Activated CD8-positive, alpha-beta T cell treated with anti-CD3 and anti-CD28 coated beads, Interleukin-2, amount 10 ng/mL, durations not matched to agents 7 days and 5 days (primary cell): Measurements from ENCODE around the gene CACNA2D3. TPM values are rescaled to one million over a fixed set of nuclear protein-coding genes. Genes with fewer than 3 reads are reported as not detected.

Experiments used
- ATAC-seq: fragments of 150-1000 bp; cut with Tn5 transposase; one replicate; pipeline ENCODE4 v1.10.0; 2021; ENCODE audit warnings: moderate library complexity
- CTCF ChIA-PET: fragments of 350-600 bp; sonication (Branson Sonifier 250); formaldehyde crosslinking; loops from one replicate; lab custom pipeline; 2021; ENCODE audit warnings: antibody characterized with exemption; lab: Charles Lee
- POLR2A ChIA-PET: fragments of 350-600 bp; sonication (Branson Sonifier 250); formaldehyde crosslinking; loops from one replicate; lab custom pipeline; 2021; ENCODE audit warnings: antibody characterized with exemption; lab: Charles Lee
- DNase-seq: peaks from one replicate; pipeline ENCODE4 v3.0.0-alpha.2; 2020
- H3K27ac Mint-ChIP-seq: one replicate; pipeline ENCODE4 v1.8.0; 2021; ENCODE audit warnings: mild to moderate bottlenecking, mixed read lengths
- H3K27me3 Mint-ChIP-seq: one replicate; pipeline ENCODE4 v1.8.0; 2021; ENCODE audit warnings: low read depth, mixed read lengths
- H3K36me3 Mint-ChIP-seq: one replicate; pipeline ENCODE4 v1.8.0; 2021; ENCODE audit warnings: low read depth, mixed read lengths
- H3K4me1 Mint-ChIP-seq: one replicate; pipeline ENCODE4 v1.8.0; 2021; ENCODE audit warnings: low read depth, mixed read lengths
- H3K4me3 Mint-ChIP-seq: one replicate; pipeline ENCODE4 v1.8.0; 2021; ENCODE audit warnings: mild to moderate bottlenecking, mixed read lengths
- H3K9me3 Mint-ChIP-seq: one replicate; pipeline ENCODE4 v1.8.0; 2022; ENCODE audit warnings: mixed read lengths; ENCODE audit not compliant: insufficient read depth
- total RNA-seq, 2 experiments: library from RNA; stranded (reverse); gene quantifications; one replicate each; pipeline ENCODE4 v1.2.3, GENCODE V29; 2021

The CACNA2D3 gene
- total RNA-seq, 2 experiments from 2014 or later, result not detected

GRCh38 chr3:54159917-54160316, 37.6 kb downstream of the CACNA2D3 start:
- CTCF ChIA-PET, result interaction anchor here (0.6 kb wide), 1 partner anchor 1155 kb away, joined by 4 read pairs; no protein-coding TSS in a partner anchor

GRCh38 chr3:54163441-54163840, 41.1 kb downstream of the CACNA2D3 start:
- DNase-seq, result no peak
- ChIA-PET CTCF (no interaction called here), POLR2A (no interaction called here)
- H3K9me3 Mint-ChIP-seq, result no peaks in the 10 kb centered on the region
- ATAC-seq, result no peak
- no peaks in the 10 kb centered on the region for H3K27me3 Mint-ChIP-seq
- H3K4me3 Mint-ChIP-seq, result no peak overlapping the region
- H3K4me1 Mint-ChIP-seq, result no peaks in the 10 kb centered on the region
- no peak overlapping the region for H3K27ac Mint-ChIP-seq
- no peaks in the 10 kb centered on the region for H3K36me3 Mint-ChIP-seq

More at GRCh38 chr3:54159917-54160316, 37.6 kb downstream of the CACNA2D3 start:
- Mint-ChIP-seq H3K4me1 (no peaks in the 10 kb centered on the region), H3K27me3 (no peaks in the 10 kb centered on the region), H3K4me3 (no peak overlapping the region), H3K9me3 (no peaks in the 10 kb centered on the region), H3K36me3 (no peaks in the 10 kb centered on the region), H3K27ac (no peak overlapping the region)
- no peak for ATAC-seq
- DNase-seq, result no peak
- POLR2A ChIA-PET, result no interaction called here

GRCh38 chr3:54164192-54164975, 42.0 kb downstream of the CACNA2D3 start:
- no peaks in the 10 kb centered on the region for H3K27me3 Mint-ChIP-seq
- DNase-seq, result no peak
- CTCF ChIA-PET, result no interaction called here
- no peak overlapping the region for H3K27ac Mint-ChIP-seq
- no peak overlapping the region for H3K4me3 Mint-ChIP-seq
- no peak for ATAC-seq
- no peaks in the 10 kb centered on the region for H3K36me3 Mint-ChIP-seq
- H3K4me1 Mint-ChIP-seq, result no peaks in the 10 kb centered on the region
- no peaks in the 10 kb centered on the region for H3K9me3 Mint-ChIP-seq
- POLR2A ChIA-PET, result no interaction called here

- Mint-ChIP-seq H3K4me1 (no peaks in the 10 kb centered on the region), H3K4me3 (no peak overlapping the region), H3K27me3 (no peaks in the 10 kb centered on the region), H3K36me3 (no peaks in the 10 kb centered on the region), H3K9me3 (no peaks in the 10 kb centered on the region), H3K27ac (no peak overlapping the region)
- ATAC-seq, result no peak
- CTCF ChIA-PET, result no interaction called here
- POLR2A ChIA-PET, result no interaction called here
- no peak for DNase-seq
These were observed 43.5 kb downstream of the CACNA2D3 start for GRCh38 chr3:54165865-54166264.

- CTCF ChIA-PET, result no interaction called here
- no peaks in the 10 kb centered on the region for H3K27me3 Mint-ChIP-seq
- H3K9me3 Mint-ChIP-seq, result no peaks in the 10 kb centered on the region
- no peaks in the 10 kb centered on the region for H3K36me3 Mint-ChIP-seq
- POLR2A ChIA-PET, result no interaction called here
- ATAC-seq, result no peak
- DNase-seq, result no peak
- H3K4me1 Mint-ChIP-seq, result no peaks in the 10 kb centered on the region
- no peak overlapping the region for H3K4me3 Mint-ChIP-seq
- no peak overlapping the region for H3K27ac Mint-ChIP-seq
These were observed 45.6 kb downstream of the CACNA2D3 start for GRCh38 chr3:54167999-54168398.

- Mint-ChIP-seq H3K9me3 (no peaks in the 10 kb centered on the region), H3K27ac (no peak overlapping the region), H3K27me3 (no peaks in the 10 kb centered on the region), H3K4me1 (no peaks in the 10 kb centered on the region), H3K4me3 (no peak overlapping the region), H3K36me3 (no peaks in the 10 kb centered on the region)
- ATAC-seq (no peak), DNase-seq (no peak)
- ChIA-PET POLR2A (no interaction called here), CTCF (no interaction called here)
These were observed 46.1 kb downstream of the CACNA2D3 start for GRCh38 chr3:54168451-54168850.

- H3K27me3 Mint-ChIP-seq, result no peaks in the 10 kb centered on the region
- DNase-seq, result no peak
- no peaks in the 10 kb centered on the region for H3K36me3 Mint-ChIP-seq
- ChIA-PET CTCF (no interaction called here), POLR2A (no interaction called here)
- H3K4me3 Mint-ChIP-seq, result no peak overlapping the region
- no peaks in the 10 kb centered on the region for H3K4me1 Mint-ChIP-seq
- H3K9me3 Mint-ChIP-seq, result no peaks in the 10 kb centered on the region
- ATAC-seq, result no peak
- no peak overlapping the region for H3K27ac Mint-ChIP-seq
These were observed 47.2 kb downstream of the CACNA2D3 start for GRCh38 chr3:54169524-54169923.

GRCh38 chr3:54171509-54171908, 49.2 kb downstream of the CACNA2D3 start:
- H3K27ac Mint-ChIP-seq, result no peak overlapping the region
- DNase-seq, result no peak
- no peaks in the 10 kb centered on the region for H3K27me3 Mint-ChIP-seq
- ChIA-PET POLR2A (no interaction called here), CTCF (no interaction called here)
- no peak for ATAC-seq
- H3K9me3 Mint-ChIP-seq, result no peaks in the 10 kb centered on the region
- no peaks in the 10 kb centered on the region for H3K4me1 Mint-ChIP-seq
- H3K36me3 Mint-ChIP-seq, result no peaks in the 10 kb centered on the region
- H3K4me3 Mint-ChIP-seq, result no peak overlapping the region

GRCh38 chr3:54171951-54172350, 49.6 kb downstream of the CACNA2D3 start:
- DNase-seq (no peak), ATAC-seq (no peak)
- H3K27ac Mint-ChIP-seq, result no peak overlapping the region
- POLR2A ChIA-PET, result no interaction called here
- H3K27me3 Mint-ChIP-seq, result no peaks in the 10 kb centered on the region
- H3K4me1 Mint-ChIP-seq, result no peaks in the 10 kb centered on the region
- no peaks in the 10 kb centered on the region for H3K9me3 Mint-ChIP-seq
- no peaks in the 10 kb centered on the region for H3K36me3 Mint-ChIP-seq
- no peak overlapping the region for H3K4me3 Mint-ChIP-seq
- CTCF ChIA-PET, result no interaction called here

GRCh38 chr3:54173371-54173770, 51.0 kb downstream of the CACNA2D3 start:
- CTCF ChIA-PET, result no interaction called here
- H3K27me3 Mint-ChIP-seq, result no peaks in the 10 kb centered on the region

GRCh38 chr3:54176106-54176505, 53.8 kb downstream of the CACNA2D3 start:
- ATAC-seq (no peak), DNase-seq (no peak)
- ChIA-PET POLR2A (no interaction called here), CTCF (no interaction called here)
- Mint-ChIP-seq H3K36me3 (no peaks in the 10 kb centered on the region), H3K4me3 (no peak overlapping the region), H3K27me3 (no peaks in the 10 kb centered on the region), H3K9me3 (no peaks in the 10 kb centered on the region), H3K27ac (no peak overlapping the region), H3K4me1 (no peaks in the 10 kb centered on the region)

More at GRCh38 chr3:54173371-54173770, 51.0 kb downstream of the CACNA2D3 start:
- Mint-ChIP-seq H3K9me3 (no peaks in the 10 kb centered on the region), H3K4me3 (no peak overlapping the region), H3K36me3 (no peaks in the 10 kb centered on the region), H3K27ac (no peak overlapping the region), H3K4me1 (no peaks in the 10 kb centered on the region)
- POLR2A ChIA-PET, result no interaction called here
- no peak for DNase-seq
- no peak for ATAC-seq

- ChIA-PET CTCF (no interaction called here), POLR2A (no interaction called here)
- no peak overlapping the region for H3K4me3 Mint-ChIP-seq
- H3K27ac Mint-ChIP-seq, result no peak overlapping the region
- no peaks in the 10 kb centered on the region for H3K9me3 Mint-ChIP-seq
- ATAC-seq (no peak), DNase-seq (no peak)
- no peaks in the 10 kb centered on the region for H3K4me1 Mint-ChIP-seq
- H3K36me3 Mint-ChIP-seq, result no peaks in the 10 kb centered on the region
- no peaks in the 10 kb centered on the region for H3K27me3 Mint-ChIP-seq
These were observed 55.5 kb downstream of the CACNA2D3 start for GRCh38 chr3:54177816-54178215.

GRCh38 chr3:54178376-54178775, 56.0 kb downstream of the CACNA2D3 start:
- H3K4me1 Mint-ChIP-seq, result no peaks in the 10 kb centered on the region
- CTCF ChIA-PET, result no interaction called here
- POLR2A ChIA-PET, result no interaction called here

More at GRCh38 chr3:54178376-54178775, 56.0 kb downstream of the CACNA2D3 start:
- Mint-ChIP-seq H3K9me3 (no peaks in the 10 kb centered on the region), H3K27ac (no peak overlapping the region), H3K36me3 (no peaks in the 10 kb centered on the region), H3K27me3 (no peaks in the 10 kb centered on the region), H3K4me3 (no peak overlapping the region)
- no peak for ATAC-seq
- DNase-seq, result no peak
